ENCODE measurements around the gene RPL6.

The RPL6 gene

GRCh38 chr12:112380663-112381405 lies 28.6 kb downstream of the RPL6 start:
- no peak for DNase-seq (ENCODE audit: low read depth)

- DNase-seq (ENCODE audit: low read depth): no peak
Measured at GRCh38 chr12:112375105-112375504, 34.3 kb downstream of the RPL6 start.

GRCh38 chr12:112374166-112374740 lies 35.2 kb downstream of the RPL6 start:
- DNase-seq (ENCODE audit: low read depth): no peak

DNA sequence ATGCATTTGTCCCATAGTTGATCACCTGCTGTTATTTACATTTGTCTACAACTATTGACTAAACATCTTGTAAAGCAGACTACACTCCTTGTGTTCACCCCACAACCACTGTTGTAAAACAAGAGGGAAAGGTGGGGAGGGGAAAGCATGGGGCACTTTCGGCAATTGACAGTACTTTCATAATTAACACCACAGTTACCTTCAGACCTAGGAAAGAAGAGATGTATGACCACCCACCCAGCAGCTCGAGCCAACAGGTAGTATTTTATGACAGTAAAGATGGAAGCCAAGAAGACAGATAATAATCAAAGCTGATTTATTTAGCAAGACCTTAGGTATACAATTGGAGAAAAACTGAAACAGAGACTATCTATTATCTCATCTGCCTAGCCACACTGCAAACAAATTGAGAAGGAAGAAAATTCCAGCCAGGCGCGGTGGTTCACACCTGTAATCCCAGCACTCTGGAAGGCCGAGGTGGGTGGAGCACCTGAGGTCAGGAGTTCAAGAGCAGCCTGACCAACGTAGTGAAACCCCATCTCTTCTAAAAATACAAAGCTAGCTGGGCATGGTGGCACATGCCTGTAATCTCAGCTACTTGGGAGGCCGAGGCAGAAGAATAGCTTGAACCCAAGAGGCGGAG lies 38.4 kb downstream of the RPL6 start:
- no peak for DNase-seq (ENCODE audit: low read depth)

GRCh38 chr12:112370199-112370598 lies 39.2 kb downstream of the RPL6 start:
- no peak for DNase-seq (ENCODE audit: low read depth)

GRCh38 chr12:112368856-112369255 lies 40.5 kb downstream of the RPL6 start:
- DNase-seq (ENCODE audit: low read depth): no peak

DNA sequence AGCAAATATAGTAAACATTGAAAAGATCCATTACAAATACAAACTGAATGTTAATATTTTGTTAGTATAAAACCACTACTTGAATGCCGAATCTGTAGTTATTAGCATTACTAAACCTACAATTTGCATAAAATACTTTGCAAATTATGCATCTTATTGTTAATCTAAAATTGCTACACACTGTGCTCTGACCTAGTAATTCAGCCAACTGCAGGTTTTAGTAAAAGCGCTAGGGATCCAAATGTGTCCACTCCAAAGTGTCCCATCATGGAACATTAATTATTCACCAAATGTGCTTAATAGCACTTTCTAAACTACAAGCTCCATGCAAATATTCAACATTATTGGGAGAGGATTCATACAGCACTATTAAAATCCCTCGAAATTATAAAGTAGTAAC lies 41.4 kb downstream of the RPL6 start:
- DNase-seq (ENCODE audit: low read depth): no peak

DNA sequence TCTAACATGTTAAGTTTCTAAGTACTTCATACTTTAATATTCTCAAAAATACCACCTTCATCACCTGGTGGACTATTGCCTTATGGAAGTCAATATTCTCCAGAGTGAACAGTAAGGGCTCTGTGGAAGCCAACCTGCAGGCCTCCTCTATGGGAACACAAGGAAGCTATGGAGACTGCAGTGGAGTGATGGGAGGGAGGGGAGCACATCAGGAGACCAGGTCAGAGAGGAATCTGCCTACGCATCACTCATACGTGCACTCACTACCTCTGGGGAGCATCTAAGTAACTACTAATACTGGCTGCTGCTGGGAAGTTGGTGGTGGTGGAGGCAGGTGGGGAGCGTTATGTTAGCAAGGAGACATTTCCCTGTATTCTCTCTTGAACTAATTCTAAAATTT lies 47.1 kb downstream of the RPL6 start:
- no peak for DNase-seq (ENCODE audit: low read depth)

DNA sequence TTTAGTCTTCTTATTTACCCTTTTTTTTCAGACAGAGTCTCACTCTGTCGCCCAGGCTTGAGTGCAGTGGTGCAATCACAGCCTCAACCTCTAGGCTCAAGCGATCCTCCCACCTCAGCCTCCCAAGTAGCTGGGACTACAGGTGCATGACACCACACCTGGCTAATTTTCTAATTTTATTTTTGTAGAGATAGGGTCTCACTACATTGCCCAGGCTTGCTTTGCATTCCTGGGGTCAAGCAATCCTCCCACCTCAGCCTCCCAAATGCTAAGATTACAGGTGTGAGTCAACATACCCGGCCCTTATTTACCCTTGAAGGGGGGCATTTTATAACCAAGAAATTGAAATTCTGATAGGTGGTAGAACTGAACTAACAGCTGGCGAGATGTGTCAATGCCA lies 48.1 kb downstream of the RPL6 start:
- DNase-seq (ENCODE audit: low read depth): no peak

GRCh38 chr12:112359290-112359689 lies 50.1 kb downstream of the RPL6 start:
- no peak for DNase-seq (ENCODE audit: low read depth)

GRCh38 chr12:112357214-112357613 lies 52.2 kb downstream of the RPL6 start:
- no peak for DNase-seq (ENCODE audit: low read depth)

Data from HS-5 (cell line).